LNCaP clone FGC (cell line): Measurements from ENCODE around the gene MMP23B.

ENCODE experiments used
- DNase-seq: peaks from one replicate; pipeline ENCODE4 v3.0.0-alpha.2; 2011; ENCODE audit warnings: low read depth
- H3K4me3 ChIP-seq: 2 replicates; pipeline ENCODE4 v1.5.1; 2011; ENCODE audit warnings: mild to moderate bottlenecking, low read depth, low read length, control low read depth
- TF ChIP-seq, protein P1 (sequence below): IDR thresholded peaks from 2 replicates; pipeline ENCODE4 v1.5.1; 2012; ENCODE audit warnings: mild to moderate bottlenecking; ENCODE audit not compliant: control insufficient read depth, insufficient read depth; ENCODE audit errors: extremely low read depth

Gene MMP23B

DNA sequence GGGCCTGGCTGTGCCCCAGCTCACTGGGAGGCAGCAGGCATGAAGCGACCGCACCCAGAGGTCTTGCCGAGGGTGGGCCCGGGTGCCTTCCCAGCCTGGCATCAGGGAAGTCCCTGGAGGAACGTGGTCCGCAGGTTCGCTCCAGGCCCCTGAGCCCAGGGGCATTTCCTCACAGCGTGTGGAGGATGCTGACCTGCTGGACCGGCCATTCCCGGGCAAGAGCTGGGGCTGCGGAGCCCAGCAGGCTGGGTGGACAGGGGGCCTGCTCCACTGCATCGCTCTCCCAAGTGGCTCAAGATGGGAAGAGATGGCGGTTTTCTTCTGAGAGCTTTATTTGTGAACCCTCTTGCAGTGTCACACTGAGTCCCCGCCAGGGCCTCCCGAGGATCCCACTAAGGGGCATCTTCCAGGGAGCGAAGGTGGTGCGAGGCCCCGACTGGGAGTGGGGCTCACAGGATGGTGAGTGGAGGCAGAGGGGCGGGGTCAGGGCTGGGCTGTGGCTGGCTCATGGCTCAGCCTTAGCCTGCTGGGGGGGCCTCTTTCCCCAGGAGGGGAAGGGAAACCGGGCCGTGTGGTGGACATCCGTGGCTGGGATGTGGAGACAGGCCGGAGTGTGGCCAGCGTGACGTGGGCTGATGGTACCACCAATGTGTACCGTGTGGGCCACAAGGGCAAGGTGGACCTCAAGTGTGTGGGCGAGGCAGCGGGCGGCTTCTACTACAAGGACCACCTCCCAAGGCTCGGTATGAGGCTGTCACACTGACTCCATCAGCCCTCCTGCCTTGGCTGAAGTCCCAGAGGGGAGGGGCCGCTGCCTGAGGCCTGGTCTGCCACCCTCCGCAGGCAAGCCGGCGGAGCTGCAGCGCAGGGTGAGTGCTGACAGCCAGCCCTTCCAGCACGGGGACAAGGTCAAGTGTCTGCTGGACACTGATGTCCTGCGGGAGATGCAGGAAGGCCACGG lies 7.2 kb upstream of the MMP23B start:
- no peak overlapping the region for H3K4me3 ChIP-seq
- no peak for DNase-seq
- TF ChIP-seq, protein P1, sequence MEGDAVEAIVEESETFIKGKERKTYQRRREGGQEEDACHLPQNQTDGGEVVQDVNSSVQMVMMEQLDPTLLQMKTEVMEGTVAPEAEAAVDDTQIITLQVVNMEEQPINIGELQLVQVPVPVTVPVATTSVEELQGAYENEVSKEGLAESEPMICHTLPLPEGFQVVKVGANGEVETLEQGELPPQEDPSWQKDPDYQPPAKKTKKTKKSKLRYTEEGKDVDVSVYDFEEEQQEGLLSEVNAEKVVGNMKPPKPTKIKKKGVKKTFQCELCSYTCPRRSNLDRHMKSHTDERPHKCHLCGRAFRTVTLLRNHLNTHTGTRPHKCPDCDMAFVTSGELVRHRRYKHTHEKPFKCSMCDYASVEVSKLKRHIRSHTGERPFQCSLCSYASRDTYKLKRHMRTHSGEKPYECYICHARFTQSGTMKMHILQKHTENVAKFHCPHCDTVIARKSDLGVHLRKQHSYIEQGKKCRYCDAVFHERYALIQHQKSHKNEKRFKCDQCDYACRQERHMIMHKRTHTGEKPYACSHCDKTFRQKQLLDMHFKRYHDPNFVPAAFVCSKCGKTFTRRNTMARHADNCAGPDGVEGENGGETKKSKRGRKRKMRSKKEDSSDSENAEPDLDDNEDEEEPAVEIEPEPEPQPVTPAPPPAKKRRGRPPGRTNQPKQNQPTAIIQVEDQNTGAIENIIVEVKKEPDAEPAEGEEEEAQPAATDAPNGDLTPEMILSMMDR: no peak

DNA sequence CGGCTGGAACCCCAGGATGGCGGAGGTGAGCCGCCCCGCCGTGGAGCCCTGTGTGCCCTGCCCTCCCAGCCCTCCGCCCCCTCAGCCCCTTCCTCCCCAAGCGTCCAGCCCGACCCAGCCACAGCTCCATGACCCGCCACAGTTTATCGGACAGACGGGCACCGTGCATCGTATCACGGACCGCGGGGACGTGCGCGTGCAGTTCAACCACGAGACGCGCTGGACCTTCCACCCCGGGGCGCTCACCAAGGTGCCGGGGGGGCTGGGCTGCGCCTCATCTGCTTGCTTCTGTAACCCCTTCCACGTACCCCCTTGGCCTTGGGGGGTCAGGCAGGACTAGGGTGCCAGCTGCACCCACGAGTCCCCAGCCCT lies 6.6 kb upstream of the MMP23B start:
- TF ChIP-seq, protein P1: no peak
- no peak overlapping the region for H3K4me3 ChIP-seq
- DNase-seq: no peak

DNA sequence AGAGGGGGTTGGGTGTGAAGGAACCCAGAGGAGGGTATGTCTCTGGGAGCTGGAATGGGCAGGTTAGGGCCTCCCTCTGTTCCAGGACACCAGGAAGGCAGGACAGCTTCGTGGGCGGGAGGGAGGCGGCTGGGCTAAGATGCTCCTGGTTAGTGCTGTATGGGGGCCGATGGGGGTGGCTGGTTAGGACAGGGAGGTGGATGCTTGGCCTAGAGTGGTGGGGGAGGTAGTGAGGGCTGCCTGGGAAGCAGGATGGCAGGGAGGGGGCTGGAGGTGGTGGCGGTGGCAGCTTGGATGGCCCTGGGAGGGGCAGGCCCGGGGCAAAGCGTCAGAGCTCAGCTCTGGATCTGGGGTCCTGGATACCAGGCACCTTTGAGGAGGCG lies 6.2 kb upstream of the MMP23B start:
- no peak overlapping the region for H3K4me3 ChIP-seq
- DNase-seq: no peak
- TF ChIP-seq, protein P1: no peak

DNA sequence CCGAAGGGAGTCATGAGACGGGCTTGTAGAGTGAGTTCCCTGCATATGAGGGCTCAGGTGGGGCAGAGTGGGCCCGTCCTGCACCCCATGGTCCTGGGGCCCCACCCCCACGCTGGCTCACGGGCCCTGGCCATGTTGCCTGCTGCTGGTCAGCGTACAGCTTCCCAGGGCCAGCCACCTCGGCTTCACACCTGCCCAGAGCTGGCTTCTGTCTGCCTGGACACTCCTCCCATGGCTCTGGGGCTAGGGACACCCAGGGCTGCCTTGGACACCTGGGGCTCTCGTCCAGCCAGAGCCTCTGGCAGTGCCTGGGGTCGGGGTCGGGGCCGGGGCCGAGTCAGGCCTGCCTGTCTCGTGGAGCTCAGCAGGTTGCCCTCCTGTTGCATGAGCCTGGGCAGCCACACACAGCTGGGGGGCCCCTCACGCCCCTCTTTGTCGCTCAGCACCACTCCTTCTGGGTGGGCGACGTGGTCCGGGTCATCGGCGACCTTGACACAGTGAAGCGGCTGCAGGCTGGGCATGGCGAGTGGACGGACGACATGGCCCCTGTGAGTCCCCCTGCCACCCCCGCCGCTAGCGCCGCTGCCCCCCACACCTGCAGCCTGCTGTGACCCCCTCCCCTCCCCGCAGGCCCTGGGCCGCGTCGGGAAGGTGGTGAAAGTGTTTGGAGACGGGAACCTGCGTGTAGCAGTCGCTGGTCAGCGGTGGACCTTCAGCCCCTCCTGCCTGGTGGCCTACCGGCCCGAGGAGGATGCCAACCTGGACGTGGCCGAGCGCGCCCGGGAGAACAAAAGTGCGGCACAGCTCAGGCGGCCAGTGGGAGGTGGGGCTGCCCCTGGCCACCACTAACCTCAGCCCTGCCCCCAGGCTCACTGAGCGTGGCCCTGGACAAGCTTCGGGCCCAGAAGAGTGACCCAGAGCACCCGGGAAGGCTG lies 5.5 kb upstream of the MMP23B start:
- TF ChIP-seq, protein P1: no peak
- no peak overlapping the region for H3K4me3 ChIP-seq
- no peak for DNase-seq

DNA sequence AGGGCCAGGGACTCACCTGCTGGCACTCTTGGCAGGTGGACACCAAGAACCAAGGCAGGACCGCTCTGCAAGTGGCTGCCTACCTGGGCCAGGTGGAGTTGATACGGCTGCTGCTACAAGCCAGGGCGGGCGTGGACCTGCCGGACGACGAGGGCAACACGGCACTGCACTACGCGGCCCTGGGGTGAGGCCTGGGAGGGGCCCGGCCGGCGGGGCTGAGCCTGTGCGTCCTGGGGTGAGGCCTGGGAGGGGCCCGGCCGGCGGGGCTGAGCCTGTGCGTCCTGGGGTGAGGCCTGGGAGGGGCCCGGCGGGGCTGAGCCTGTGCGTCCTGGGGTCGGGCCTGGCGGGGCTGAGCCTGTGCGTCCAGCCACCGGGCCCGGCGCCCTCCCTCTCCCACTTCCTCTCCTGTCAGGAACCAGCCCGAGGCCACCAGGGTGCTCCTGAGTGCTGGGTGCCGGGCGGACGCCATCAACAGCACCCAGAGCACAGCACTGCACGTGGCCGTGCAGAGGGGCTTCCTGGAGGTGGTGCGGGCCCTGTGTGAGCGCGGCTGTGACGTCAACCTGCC lies 4.6 kb upstream of the MMP23B start:
- H3K4me3 ChIP-seq: no peak overlapping the region
- TF ChIP-seq, protein P1: no peak
- DNase-seq: no peak

DNA sequence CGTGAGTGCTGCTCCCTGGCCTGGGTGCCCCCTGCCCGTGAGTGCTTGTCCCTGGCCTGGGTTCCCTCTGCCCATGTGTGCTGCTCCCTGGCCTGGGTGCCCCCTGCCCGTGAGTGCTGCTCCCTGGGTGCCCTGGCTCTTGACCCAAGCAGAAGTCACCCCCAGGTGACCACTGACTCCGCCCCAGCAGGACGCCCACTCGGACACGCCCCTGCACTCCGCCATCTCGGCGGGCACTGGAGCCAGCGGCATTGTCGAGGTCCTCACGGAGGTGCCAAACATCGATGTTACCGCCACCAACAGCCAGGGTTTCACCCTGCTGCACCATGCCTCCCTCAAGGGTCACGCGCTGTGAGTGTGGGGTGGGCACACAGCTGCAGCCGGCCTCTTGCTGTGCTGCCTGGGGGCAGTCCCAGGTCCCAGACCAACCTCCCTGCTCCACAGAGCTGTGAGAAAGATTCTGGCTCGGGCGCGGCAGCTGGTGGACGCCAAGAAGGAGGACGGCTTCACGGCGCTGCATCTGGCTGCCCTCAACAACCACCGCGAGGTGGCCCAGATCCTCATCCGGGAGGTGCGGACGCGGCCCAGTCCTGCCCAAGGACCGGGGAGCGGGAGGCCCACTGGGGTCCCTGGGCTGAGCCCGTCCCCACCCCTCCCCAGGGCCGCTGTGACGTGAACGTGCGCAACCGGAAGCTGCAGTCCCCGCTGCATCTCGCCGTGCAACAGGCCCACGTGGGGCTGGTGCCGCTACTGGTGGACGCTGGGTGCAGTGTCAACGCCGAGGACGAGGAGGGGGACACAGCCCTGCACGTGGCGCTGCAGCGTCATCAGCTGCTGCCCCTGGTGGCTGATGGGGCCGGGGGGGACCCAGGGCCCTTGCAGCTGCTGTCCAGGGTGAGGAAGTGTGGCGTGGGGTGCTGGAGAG lies 3.9 kb upstream of the MMP23B start:
- DNase-seq: no peak
- no peak overlapping the region for H3K4me3 ChIP-seq
- TF ChIP-seq, protein P1: no peak
